ENCODE data around the gene MPO. TPM values are rescaled to one million over a fixed set of nuclear protein-coding genes. Genes with fewer than 3 reads are reported as not detected.
A peak's percentile ranks its signal among the peaks of the same experiment; 100 is the strongest.

The MPO gene
- total RNA-seq, 1 donor from 2014 or later: not detected

- no peaks in the 10 kb centered on the region for H3K36me3 Mint-ChIP-seq (ENCODE audit: insufficient read depth)
- TF ChIP-seq CTCF (IDR thresholded peaks at IDR 0.05; ENCODE audit: unreplicated experiment): peak; percentile 45
- no peak overlapping the region for H3K4me3 Mint-ChIP-seq (ENCODE audit: low read depth)
- DNase-seq (ENCODE audit: low spot score, unreplicated experiment): no peak
- H3K27ac Mint-ChIP-seq: no peak overlapping the region
- no peaks in the 10 kb centered on the region for H3K9me3 Mint-ChIP-seq (ENCODE audit: low read depth)
- H3K4me1 Mint-ChIP-seq (ENCODE audit: low read depth): no peaks in the 10 kb centered on the region
- H3K27me3 Mint-ChIP-seq: peaks cover 10% of the 10 kb centered on the region
Measured at GRCh38 chr17:58270476-58271215, 10.1 kb downstream of the MPO start.

GRCh38 chr17:58269557-58270291, 11.0 kb downstream of the MPO start:
- Mint-ChIP-seq H3K4me3 (ENCODE audit: low read depth) (no peak overlapping the region), H3K9me3 (ENCODE audit: low read depth) (no peaks in the 10 kb centered on the region), H3K27me3 (peaks cover 16% of the 10 kb centered on the region), H3K4me1 (ENCODE audit: low read depth) (no peaks in the 10 kb centered on the region), H3K36me3 (ENCODE audit: insufficient read depth) (no peaks in the 10 kb centered on the region), H3K27ac (no peak overlapping the region)
- TF ChIP-seq CTCF (IDR thresholded peaks at IDR 0.05; ENCODE audit: unreplicated experiment): no peak
- DNase-seq (ENCODE audit: low spot score, unreplicated experiment): no peak

GRCh38 chr17:58268774-58269556, 11.8 kb downstream of the MPO start:
- TF ChIP-seq CTCF (IDR thresholded peaks at IDR 0.05; ENCODE audit: unreplicated experiment): no peak
- no peak overlapping the region for H3K4me3 Mint-ChIP-seq (ENCODE audit: low read depth)
- H3K27me3 Mint-ChIP-seq: peaks cover 23% of the 10 kb centered on the region
- H3K27ac Mint-ChIP-seq: no peak overlapping the region
- H3K4me1 Mint-ChIP-seq (ENCODE audit: low read depth): no peaks in the 10 kb centered on the region
- no peaks in the 10 kb centered on the region for H3K9me3 Mint-ChIP-seq (ENCODE audit: low read depth)
- H3K36me3 Mint-ChIP-seq (ENCODE audit: insufficient read depth): no peaks in the 10 kb centered on the region
- no peak for DNase-seq (ENCODE audit: low spot score, unreplicated experiment)

GRCh38 chr17:58268326-58268725, 12.4 kb downstream of the MPO start:
- DNase-seq (ENCODE audit: low spot score, unreplicated experiment): no peak

More at GRCh38 chr17:58268326-58268725, 12.4 kb downstream of the MPO start:
- Mint-ChIP-seq H3K27ac (no peak overlapping the region), H3K27me3 (peaks cover 29% of the 10 kb centered on the region), H3K9me3 (ENCODE audit: low read depth) (no peaks in the 10 kb centered on the region), H3K4me1 (ENCODE audit: low read depth) (no peaks in the 10 kb centered on the region), H3K4me3 (ENCODE audit: low read depth) (no peak overlapping the region), H3K36me3 (ENCODE audit: insufficient read depth) (no peaks in the 10 kb centered on the region)
- TF ChIP-seq CTCF (IDR thresholded peaks at IDR 0.05; ENCODE audit: unreplicated experiment): no peak
